IgD-negative memory B cell (primary cell): ENCODE results near the gene AFF1. TPM values are rescaled to one million over a fixed set of nuclear protein-coding genes. Genes with fewer than 3 reads are reported as not detected.

Experiments used
- H3K27ac Mint-ChIP-seq, 3 donors: one replicate each; pipeline ENCODE4 v1.8.0; 2020 to 2022; ENCODE audit warnings: mild to moderate bottlenecking in 3 of 3, mixed read lengths in 3 of 3, moderate library complexity in 1 of 3
- H3K27me3 Mint-ChIP-seq: one replicate; pipeline ENCODE4 v1.8.0; 2021; ENCODE audit warnings: mixed read lengths
- H3K36me3 Mint-ChIP-seq: one replicate; pipeline ENCODE4 v1.8.0; 2020; ENCODE audit warnings: mild to moderate bottlenecking, mixed read lengths
- H3K4me1 Mint-ChIP-seq, 3 donors: one replicate each; pipeline ENCODE4 v1.8.0; 2020 to 2022; ENCODE audit warnings: mixed read lengths in 3 of 3, mild to moderate bottlenecking in 1 of 3
- H3K4me3 Mint-ChIP-seq, 4 donors: one replicate each; pipeline ENCODE4 v1.8.0; 2020 to 2022; ENCODE audit warnings: mild to moderate bottlenecking in 4 of 4, mixed read lengths in 4 of 4, moderate library complexity in 3 of 4
- H3K9me3 Mint-ChIP-seq, 3 donors: one replicate each; pipeline ENCODE4 v1.8.0; 2020 to 2021; ENCODE audit warnings: mixed read lengths in 3 of 3, mild to moderate bottlenecking in 1 of 3
- polyA plus RNA-seq: library from polyadenylated mRNA; unstranded; fragments of 300-500 nt; fragmentation: Illumina TruSeq; gene quantifications from one replicate; pipeline ENCODE4 v1.2.3, GENCODE V29; 2021

The AFF1 gene
- polyA plus RNA-seq, 1 donor from 2014 or later, result 18.8 TPM

GRCh38 chr4:87151730-87152129, 216.9 kb downstream of the AFF1 start:
- Mint-ChIP-seq H3K36me3 (no peaks in the 10 kb centered on the region), H3K4me1 (peaks cover 0 to 3% (median 1%) of the 10 kb centered on the region in 3 donors), H3K4me3 (no peak overlapping the region), H3K27me3 (no peaks in the 10 kb centered on the region), H3K27ac (peak overlapping the region in 1 of 3 donors; percentile 14), H3K9me3 (no peaks in the 10 kb centered on the region)

- Mint-ChIP-seq H3K36me3 (no peaks in the 10 kb centered on the region), H3K9me3 (no peaks in the 10 kb centered on the region), H3K4me1 (peaks cover 0 to 3% (median 1%) of the 10 kb centered on the region in 3 donors), H3K27ac (no peak overlapping the region), H3K4me3 (no peak overlapping the region), H3K27me3 (no peaks in the 10 kb centered on the region)
Measured at GRCh38 chr4:87152310-87153041, 217.7 kb downstream of the AFF1 start.

GRCh38 chr4:87153078-87153870, 218.5 kb downstream of the AFF1 start:
- peaks cover 0 to 3% (median 1%) of the 10 kb centered on the region in 3 donors for H3K4me1 Mint-ChIP-seq
- H3K27me3 Mint-ChIP-seq, result no peaks in the 10 kb centered on the region
- H3K9me3 Mint-ChIP-seq, result no peaks in the 10 kb centered on the region
- H3K36me3 Mint-ChIP-seq, result peaks cover 2% of the 10 kb centered on the region
- H3K27ac Mint-ChIP-seq, result no peak overlapping the region
- H3K4me3 Mint-ChIP-seq, result no peak overlapping the region

- Mint-ChIP-seq H3K27ac (no peak overlapping the region), H3K4me1 (no peaks in the 10 kb centered on the region), H3K9me3 (no peaks in the 10 kb centered on the region), H3K36me3 (peaks cover 15% of the 10 kb centered on the region), H3K27me3 (no peaks in the 10 kb centered on the region), H3K4me3 (no peak overlapping the region)
Measured at GRCh38 chr4:87165892-87166291, 231.1 kb downstream of the AFF1 start.

DNA sequence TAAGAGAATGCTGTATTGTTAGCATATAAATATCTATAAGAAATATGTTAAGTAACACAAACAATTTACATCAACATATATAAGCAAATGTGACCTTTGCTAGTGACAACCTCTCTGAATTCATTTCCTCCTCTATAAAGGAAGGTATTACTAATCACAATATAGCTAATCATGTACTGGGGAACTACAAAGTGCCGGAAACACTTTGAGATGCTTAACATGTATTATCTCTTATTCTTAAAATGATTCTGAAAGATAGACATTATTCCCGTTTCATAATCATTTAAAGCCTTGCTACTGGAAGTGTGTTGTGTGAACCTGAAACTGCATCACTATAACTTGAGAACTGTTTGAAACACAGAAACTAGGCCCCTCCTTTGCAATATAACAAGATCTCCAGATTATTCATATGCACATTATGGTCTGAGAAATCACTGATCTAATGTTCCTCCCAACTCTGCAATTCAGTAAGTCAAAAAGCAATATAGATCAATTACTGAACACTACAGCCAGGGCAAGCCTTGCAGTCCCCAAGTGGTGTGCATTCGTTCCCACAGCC, 231.6 kb downstream of the AFF1 start:
- Mint-ChIP-seq H3K27ac (no peak overlapping the region), H3K4me1 (no peaks in the 10 kb centered on the region), H3K36me3 (peaks cover 15% of the 10 kb centered on the region), H3K4me3 (no peak overlapping the region), H3K27me3 (no peaks in the 10 kb centered on the region), H3K9me3 (no peaks in the 10 kb centered on the region)

- Mint-ChIP-seq H3K27ac (no peak overlapping the region), H3K36me3 (peaks cover 9% of the 10 kb centered on the region), H3K4me3 (no peak overlapping the region), H3K9me3 (no peaks in the 10 kb centered on the region), H3K27me3 (no peaks in the 10 kb centered on the region), H3K4me1 (no peaks in the 10 kb centered on the region)
Measured at GRCh38 chr4:87171944-87172343, 237.1 kb downstream of the AFF1 start.

DNA sequence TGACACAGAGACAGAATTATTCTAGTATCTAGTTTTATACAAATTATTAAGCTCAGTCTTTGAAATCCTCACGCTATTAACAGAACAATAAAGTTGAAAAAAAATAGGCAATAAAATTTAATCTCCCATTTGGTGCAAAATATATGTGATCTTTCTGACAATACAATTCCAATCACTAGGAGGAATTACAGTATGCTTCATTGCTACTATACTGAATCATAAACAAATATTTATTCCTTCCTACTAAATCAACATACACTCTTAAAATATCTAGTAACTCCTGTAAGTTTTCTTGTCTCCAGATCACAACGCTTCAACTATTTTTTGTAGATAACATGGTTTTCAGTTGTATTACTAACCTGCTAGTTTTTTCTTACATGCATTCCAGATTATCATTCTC, 239.9 kb downstream of the AFF1 start:
- Mint-ChIP-seq H3K27ac (no peak overlapping the region), H3K36me3 (peaks cover 14% of the 10 kb centered on the region), H3K4me3 (no peak overlapping the region), H3K27me3 (no peaks in the 10 kb centered on the region), H3K4me1 (no peaks in the 10 kb centered on the region), H3K9me3 (no peaks in the 10 kb centered on the region)

- H3K36me3 Mint-ChIP-seq, result peaks cover 7% of the 10 kb centered on the region
- peaks cover 0 to 2% (median 0%) of the 10 kb centered on the region in 3 donors for H3K4me1 Mint-ChIP-seq
- H3K27ac Mint-ChIP-seq, result no peak overlapping the region
- no peak overlapping the region for H3K4me3 Mint-ChIP-seq
- H3K27me3 Mint-ChIP-seq, result no peaks in the 10 kb centered on the region
- H3K9me3 Mint-ChIP-seq, result no peaks in the 10 kb centered on the region
Measured at GRCh38 chr4:87179751-87180150, 244.9 kb downstream of the AFF1 start.

- Mint-ChIP-seq H3K4me3 (no peak overlapping the region), H3K27me3 (no peaks in the 10 kb centered on the region), H3K9me3 (no peaks in the 10 kb centered on the region), H3K36me3 (peaks cover 5% of the 10 kb centered on the region), H3K27ac (no peak overlapping the region), H3K4me1 (peaks cover 0 to 2% (median 0%) of the 10 kb centered on the region in 3 donors)
Measured at GRCh38 chr4:87180767-87181166, 246.0 kb downstream of the AFF1 start.

DNA sequence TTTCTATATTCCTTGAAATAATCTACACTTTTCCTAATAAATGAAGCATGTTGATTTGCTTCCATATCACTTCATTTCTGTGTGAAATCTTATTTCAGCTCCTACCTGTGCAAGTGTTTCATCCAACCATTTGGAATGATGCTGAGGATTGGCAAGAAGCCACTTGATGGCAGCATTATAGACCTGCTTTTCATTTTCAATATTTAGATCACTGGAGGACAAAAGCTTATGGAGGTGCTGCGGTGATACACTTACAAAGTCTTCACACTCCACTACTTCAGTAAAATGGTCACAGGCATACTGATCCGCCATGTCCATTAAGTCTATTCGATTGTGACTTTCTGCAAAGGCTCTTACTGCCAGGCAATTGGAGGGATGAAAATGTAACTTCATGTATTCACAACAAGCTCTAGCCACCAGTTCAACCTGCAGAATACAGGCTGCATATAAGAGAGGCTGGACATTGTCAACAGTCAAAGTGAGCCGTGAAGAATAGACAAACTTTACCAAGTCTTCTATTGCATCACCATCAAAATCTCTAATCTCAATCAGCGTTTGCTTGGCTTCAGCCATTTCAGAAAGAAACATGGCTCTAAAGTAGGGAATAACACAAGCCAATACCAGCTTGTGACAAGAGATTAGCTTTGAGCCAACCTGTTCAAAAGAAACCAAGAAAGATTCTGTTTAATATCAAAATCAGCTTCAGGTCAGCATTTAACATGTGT, 250.5 kb downstream of the AFF1 start:
- Mint-ChIP-seq H3K4me3 (no peak overlapping the region), H3K27ac (no peak overlapping the region), H3K27me3 (no peaks in the 10 kb centered on the region)

GRCh38 chr4:87188048-87188447, 253.2 kb downstream of the AFF1 start:
- Mint-ChIP-seq H3K36me3 (peaks cover 4% of the 10 kb centered on the region), H3K27me3 (no peaks in the 10 kb centered on the region), H3K4me1 (peaks cover 0 to 1% (median 0%) of the 10 kb centered on the region in 3 donors), H3K27ac (no peak overlapping the region), H3K9me3 (no peaks in the 10 kb centered on the region), H3K4me3 (no peak overlapping the region)

More for the DNA sequence above, 250.5 kb downstream of the AFF1 start:
- Mint-ChIP-seq H3K4me1 (no peaks in the 10 kb centered on the region), H3K9me3 (no peaks in the 10 kb centered on the region), H3K36me3 (no peaks in the 10 kb centered on the region)

DNA sequence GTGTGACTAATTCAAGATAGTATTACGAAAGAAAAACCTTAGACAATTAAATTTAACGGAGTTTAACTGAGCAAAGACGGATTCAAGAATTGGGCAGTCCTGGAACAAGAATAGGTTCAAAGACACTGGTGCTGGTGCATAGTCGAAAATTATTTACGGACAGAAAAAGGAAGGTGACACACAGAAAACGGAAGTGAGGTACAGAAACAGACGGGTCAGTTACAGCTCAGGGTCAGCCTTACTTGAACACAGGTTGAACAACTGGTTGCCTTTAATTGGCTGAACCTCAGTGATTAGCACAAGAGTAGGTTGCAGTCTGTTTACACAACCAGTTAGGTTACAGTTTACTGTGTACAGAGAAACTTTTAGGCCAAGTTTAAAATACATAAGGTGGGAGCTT, 254.1 kb downstream of the AFF1 start:
- H3K36me3 Mint-ChIP-seq, result peaks cover 4% of the 10 kb centered on the region
- peaks cover 0 to 1% (median 0%) of the 10 kb centered on the region in 3 donors for H3K4me1 Mint-ChIP-seq
- H3K4me3 Mint-ChIP-seq, result no peak overlapping the region
- H3K9me3 Mint-ChIP-seq, result no peaks in the 10 kb centered on the region
- H3K27ac Mint-ChIP-seq, result peak overlapping the region in 1 of 3 donors; percentile 3
- no peaks in the 10 kb centered on the region for H3K27me3 Mint-ChIP-seq
